SIG-M5 (cell line): ENCODE data around the gene CCDC177.

Experiments
- DNase-seq: peaks from one replicate; lab custom pipeline; 2025; lab: John Stamatoyannopoulos, UW

The CCDC177 gene

GRCh38 chr14:69574263-69574953 is at the start of gene CCDC177:
Gene CCDC177, minus strand, starts transcription at chr14:69574871. Its CDS starts 1,249 bp downstream, at chr14:69573622.
- DNase-seq, result no peak

GRCh38 chr14:69624136-69624535 is 49.5 kb upstream of the CCDC177 start:
- DNase-seq, result no peak

DNA sequence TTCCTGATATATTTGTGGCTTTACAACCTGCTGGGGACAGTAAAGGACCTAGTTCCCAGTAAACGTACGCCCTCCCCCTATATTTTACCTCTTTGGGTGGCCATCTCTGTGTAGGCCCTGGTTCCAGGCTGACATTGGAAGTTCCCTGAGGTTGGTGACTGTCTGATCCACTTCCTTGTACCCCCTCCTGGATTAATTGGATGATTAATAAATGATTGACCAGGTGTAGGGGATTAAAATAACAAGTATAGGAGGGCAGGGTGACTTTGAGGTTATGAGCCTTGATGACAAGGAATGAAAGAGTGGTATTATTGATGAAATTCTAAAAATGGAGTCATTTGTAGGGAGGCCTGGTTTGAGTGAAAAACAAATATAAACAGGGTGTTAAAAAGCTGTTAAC is 46.3 kb upstream of the CCDC177 start:
- DNase-seq, result no peak

DNA sequence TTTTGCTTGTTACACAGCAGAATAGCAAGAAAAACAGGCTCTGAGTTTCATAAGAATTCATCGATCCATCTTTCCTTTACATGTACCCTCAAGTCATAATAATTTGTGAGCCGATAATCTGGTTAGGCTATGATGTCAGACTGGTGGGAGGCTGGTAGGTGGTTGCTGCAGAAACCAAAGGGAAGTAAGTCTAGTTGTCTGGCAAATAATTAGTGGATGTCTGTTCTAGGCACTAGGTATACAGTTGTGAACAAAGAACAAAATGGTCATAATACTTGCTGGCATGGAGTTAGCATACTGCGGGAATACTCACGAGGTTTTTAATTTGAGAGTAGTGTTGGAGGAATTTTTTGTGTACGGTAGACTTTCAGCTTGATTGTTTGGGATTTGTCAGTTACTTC is 45.5 kb upstream of the CCDC177 start:
- DNase-seq, result no peak

- DNase-seq, result no peak
Observed at GRCh38 chr14:69619012-69619411, 44.3 kb upstream of the CCDC177 start.

GRCh38 chr14:69617796-69618195 is 43.1 kb upstream of the CCDC177 start:
- no peak for DNase-seq

DNA sequence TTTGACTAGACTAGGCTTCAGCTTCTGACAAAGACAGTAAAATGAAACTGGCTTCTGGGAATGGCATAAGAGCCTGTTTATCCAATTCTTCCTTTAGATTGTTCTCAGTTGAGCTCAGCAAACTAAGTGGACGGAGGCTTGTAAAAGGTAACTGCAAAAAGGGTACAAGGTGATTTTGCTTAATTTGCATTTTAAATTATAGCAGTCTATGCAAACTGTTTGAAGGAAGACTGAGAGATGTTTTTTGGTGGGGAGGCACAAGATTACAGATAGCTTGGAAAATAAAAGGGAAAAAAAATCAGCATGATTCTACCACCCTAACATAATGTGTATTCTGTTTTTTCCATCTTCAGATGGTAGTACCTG is 41.7 kb upstream of the CCDC177 start:
- DNase-seq, result no peak

- DNase-seq, result peak; percentile 57
Observed at GRCh38 chr14:69615496-69616407, 41.1 kb upstream of the CCDC177 start.

- no peak for DNase-seq
Observed at GRCh38 chr14:69615121-69615495, 40.4 kb upstream of the CCDC177 start.

- DNase-seq, result peak; percentile 64
Observed at GRCh38 chr14:69614592-69614991, 39.9 kb upstream of the CCDC177 start.

DNA sequence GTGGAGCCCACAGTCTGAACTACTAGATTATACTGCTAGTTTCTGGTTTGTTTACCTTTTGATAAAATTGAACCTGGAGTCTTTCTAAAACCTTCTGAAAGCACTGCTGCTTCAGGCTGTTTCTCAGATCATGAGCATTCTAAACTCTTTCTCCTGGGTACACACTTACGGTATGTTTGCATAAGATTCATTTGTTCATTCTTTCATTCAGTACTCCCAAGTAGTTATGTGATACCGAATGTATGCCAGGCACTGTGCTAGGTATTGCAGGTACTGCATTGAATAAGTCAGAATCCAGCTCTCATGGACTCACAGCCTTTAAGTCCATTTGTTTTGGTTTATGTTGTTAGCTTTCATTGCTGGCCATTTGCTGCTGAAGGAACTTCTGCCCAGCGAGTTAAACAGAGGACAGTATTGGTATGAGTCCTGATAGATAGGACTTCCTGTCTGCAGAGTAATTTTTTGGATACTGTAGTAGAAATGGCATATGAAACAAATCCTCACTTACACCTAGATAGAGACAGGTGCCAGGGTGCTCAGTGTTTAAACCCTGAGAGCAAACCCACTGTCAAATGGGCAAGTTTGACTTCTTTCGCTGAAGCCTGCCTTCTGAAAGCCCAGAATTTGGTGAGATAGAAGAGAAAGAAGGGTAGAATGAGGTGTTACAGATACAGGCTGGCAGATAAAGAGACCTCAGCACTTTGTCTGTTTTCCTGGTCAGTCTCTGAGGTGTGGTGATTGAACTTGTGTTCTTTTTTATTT is 38.8 kb upstream of the CCDC177 start:
- no peak for DNase-seq

- no peak for DNase-seq
Observed at GRCh38 chr14:69612783-69613130, 38.1 kb upstream of the CCDC177 start.

DNA sequence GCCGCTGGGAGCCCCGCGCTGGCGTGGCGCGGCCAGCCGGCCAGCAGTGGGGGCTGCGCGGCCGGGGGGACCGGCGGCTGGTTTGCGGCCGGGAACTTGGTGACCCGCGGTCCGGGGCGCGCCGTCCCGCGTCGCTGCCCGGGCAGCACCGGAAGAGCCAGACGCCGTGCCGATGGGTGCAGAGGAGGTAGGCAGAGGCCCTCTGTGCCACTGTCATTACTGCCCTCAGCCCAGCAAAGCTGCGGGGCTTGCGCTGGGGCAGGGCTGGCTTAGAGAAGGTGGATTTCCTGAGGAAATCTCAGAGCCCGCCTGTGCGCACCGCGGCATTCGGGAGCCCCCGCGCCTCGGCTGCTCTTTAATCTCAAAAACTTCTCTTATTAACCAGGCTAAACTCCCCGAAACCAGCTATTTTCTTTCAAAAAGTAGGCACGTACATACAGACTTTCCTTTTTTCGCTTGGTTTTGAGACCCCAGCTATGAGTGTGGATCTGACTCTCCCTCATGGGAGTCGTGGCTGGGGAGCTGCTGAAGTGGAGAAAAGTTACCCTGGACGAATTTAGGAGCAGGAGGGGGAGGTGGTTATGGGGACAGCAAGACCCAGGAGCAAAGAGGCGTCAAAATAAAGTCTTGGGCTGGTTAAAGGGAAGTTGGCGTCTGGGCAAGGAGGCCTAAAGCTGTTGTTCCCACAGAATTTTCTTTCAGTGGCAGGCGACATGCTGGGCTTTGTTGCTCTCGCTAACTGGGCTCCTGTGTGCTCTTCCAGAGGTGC is 37.5 kb upstream of the CCDC177 start:
- DNase-seq, result no peak

DNA sequence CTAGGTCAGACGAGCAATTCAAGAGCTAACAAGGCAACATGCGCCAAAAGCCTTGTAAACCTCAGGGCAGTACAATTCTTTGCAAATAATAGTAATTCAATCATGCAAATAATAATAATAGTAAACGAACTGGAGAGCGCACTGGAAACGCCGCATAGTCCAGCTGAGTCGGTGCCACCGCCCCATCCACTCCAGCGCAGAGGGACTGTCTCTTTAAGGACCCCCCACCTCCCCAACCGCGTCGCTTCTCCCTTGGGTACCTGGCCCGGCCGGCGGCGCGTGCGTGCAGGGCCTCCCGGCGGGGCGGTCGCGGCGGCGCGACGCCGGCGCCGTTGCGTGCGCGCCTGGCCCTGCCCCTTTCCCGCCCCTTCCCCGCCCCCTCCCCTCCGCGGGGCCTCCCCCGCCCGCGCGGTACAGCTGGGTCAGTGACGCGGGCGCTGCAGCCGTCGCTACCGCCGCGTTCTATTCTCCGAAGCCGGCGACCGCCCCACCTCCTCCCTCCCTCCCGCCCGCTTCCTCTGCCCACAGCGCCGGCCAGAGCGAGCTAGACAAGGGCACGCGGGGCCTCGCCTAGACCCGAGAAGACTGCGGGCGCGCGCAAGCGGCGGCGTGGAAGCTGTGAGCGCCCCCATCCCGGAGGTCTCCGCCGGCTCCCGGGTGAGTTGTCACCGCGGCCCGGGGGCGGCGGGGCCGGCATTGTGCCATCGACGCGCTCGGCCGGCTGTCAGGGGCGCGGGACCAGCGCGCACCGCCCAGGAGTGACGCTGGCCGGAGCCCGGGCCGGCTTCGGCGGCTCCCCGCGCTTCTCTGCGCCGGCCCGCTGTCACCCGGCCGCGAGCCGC is 36.7 kb upstream of the CCDC177 start, which contains the start of gene SUSD6:
Gene SUSD6 (plus strand): TSS at position 425 of the 842 bp plus-strand sequence. CDS start 46,997 bp downstream, outside the sequence.
- no peak for DNase-seq

- no peak for DNase-seq
Observed at GRCh38 chr14:69610874-69611171, 36.2 kb upstream of the CCDC177 start.

GRCh38 chr14:69610020-69610873 is 35.6 kb upstream of the CCDC177 start:
- DNase-seq, result no peak

DNA sequence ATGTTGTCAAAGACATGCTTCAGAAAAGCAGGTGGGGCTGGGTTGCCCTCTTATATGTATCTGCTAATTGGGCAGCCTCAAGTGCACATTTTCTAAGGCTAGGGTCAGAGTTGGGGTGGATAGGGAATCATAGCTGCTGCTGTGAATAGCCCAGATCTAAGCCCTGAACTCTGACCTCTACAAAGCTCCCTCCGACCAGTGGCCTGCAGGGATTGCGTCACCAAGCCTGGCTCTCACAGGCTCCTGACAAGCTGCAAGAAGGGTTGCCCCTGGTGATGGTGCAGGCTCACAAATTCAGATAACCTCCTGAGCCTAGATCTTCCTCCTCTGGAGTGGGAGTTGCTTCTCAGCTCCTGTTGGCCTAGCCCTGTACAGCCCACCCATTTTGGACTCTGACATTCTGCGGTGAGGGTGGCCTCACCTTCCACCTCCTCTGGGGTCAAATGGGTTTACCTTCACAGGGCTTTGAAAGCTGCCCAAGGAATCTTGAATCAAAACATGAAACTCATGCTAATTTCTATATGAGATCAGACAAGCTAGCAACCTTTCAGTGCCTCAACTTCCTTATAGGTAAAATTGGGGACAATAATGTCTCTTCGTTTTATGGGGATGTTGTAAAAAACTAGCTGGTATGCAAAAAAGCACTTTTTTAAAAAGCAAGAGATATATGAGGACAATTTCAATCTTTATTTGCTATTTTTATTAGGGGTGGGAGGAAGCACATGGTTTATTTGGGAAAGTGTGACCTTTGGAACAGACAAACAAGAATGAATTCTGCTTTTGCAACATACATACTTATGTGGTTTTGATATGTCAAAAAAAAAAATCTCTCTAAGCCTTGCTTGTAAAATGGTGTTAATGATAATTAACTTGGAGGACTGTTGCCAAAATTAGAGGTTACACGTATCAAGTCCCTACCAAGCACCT is 31.9 kb upstream of the CCDC177 start:
- DNase-seq, result no peak

- no peak for DNase-seq
Observed at GRCh38 chr14:69605738-69606137, 31.1 kb upstream of the CCDC177 start.

- DNase-seq, result no peak
Observed at GRCh38 chr14:69600304-69600891, 25.7 kb upstream of the CCDC177 start.
